NCI-H748 treated with DMSO at 0.1 percent for 48 hours (cell line): ENCODE results near the gene RIOK3.
"Not testable (repeated sequence)": the region's sequence is repeated elsewhere in the genome, so short reads cannot be mapped to it uniquely, and the experiment has no call there.

Experiments used
- DNase-seq: peaks from one replicate; lab custom pipeline; 2025; lab: John Stamatoyannopoulos, UW

RIOK3 gene

GRCh38 chr18:23498117-23498516 lies 45.0 kb downstream of the RIOK3 start:
- no peak for DNase-seq

- DNase-seq: peak; percentile 61
Observed at GRCh38 chr18:23498877-23499276, 45.8 kb downstream of the RIOK3 start.

- no peak for DNase-seq
Observed at GRCh38 chr18:23499291-23499781, 46.2 kb downstream of the RIOK3 start.

- DNase-seq: no peak
Observed at GRCh38 chr18:23501626-23502025, 48.5 kb downstream of the RIOK3 start.

GRCh38 chr18:23502516-23503037 lies 49.5 kb downstream of the RIOK3 start:
- DNase-seq: no peak

GRCh38 chr18:23503038-23503962 lies 50.2 kb downstream of the RIOK3 start, which contains the start of gene RMC1:
Gene RMC1 (plus strand): TSS chr18:23503511. CDS start chr18:23503619, 108 bp downstream.
- peak; percentile 78 for DNase-seq

GRCh38 chr18:23503963-23504344 lies 50.9 kb downstream of the RIOK3 start:
- DNase-seq: no peak

- DNase-seq: no peak
Observed at GRCh38 chr18:23504720-23505119, 51.6 kb downstream of the RIOK3 start.

- DNase-seq: no peak
Observed at GRCh38 chr18:23506393-23506792, 53.3 kb downstream of the RIOK3 start.

GRCh38 chr18:23510923-23511322 lies 57.8 kb downstream of the RIOK3 start:
- DNase-seq: not testable (repeated sequence)

- not testable (repeated sequence) for DNase-seq
Observed at GRCh38 chr18:23512216-23512615, 59.1 kb downstream of the RIOK3 start.

GRCh38 chr18:23512641-23513040 lies 59.6 kb downstream of the RIOK3 start:
- no peak for DNase-seq

- DNase-seq: peak; percentile 83
Observed at GRCh38 chr18:23515911-23516546, 62.9 kb downstream of the RIOK3 start.

- no peak for DNase-seq
Observed at GRCh38 chr18:23519734-23520133, 66.6 kb downstream of the RIOK3 start.

- DNase-seq: no peak
Observed at GRCh38 chr18:23521271-23521670, 68.2 kb downstream of the RIOK3 start.

- no peak for DNase-seq
Observed at GRCh38 chr18:23521907-23522306, 68.8 kb downstream of the RIOK3 start.

GRCh38 chr18:23523429-23524212 lies 70.5 kb downstream of the RIOK3 start:
- DNase-seq: no peak

- no peak for DNase-seq
Observed at GRCh38 chr18:23524213-23524707, 71.2 kb downstream of the RIOK3 start.

- DNase-seq: no peak
Observed at GRCh38 chr18:23526501-23527063, 73.5 kb downstream of the RIOK3 start.

- no peak for DNase-seq
Observed at GRCh38 chr18:23528580-23529472, 75.7 kb downstream of the RIOK3 start.
